GM12878 (cell line): ENCODE results near the gene RBM10. TPM values are rescaled to one million over a fixed set of nuclear protein-coding genes. Genes with fewer than 3 reads are reported as not detected.

Source experiments
- ATAC-seq: fragments of 200-7000 bp; cut with Tn5 transposase; 3 replicates; pipeline ENCODE4 v1.9.1; 2020; ENCODE audit warnings: mild to moderate bottlenecking, moderate library complexity
- BruUV-seq: library from RNA; stranded (reverse); fragments of 400-500 nt; replicated peaks from 2 replicates; lab custom pipeline; 2021; lab: Mats Ljungman, UMichigan
- CTCF ChIA-PET: fragments of 300-600 bp; sonication (Branson Sonifier 250); formaldehyde crosslinking; extraction: SDS; loops from one replicate; lab custom pipeline; 2021; ENCODE audit warnings: inconsistent platforms; lab: Yijun Ruan, JAX
- POLR2A ChIA-PET: fragments of 350-600 bp; formaldehyde crosslinking; extraction: SDS; loops from one replicate; lab custom pipeline; 2021; ENCODE audit warnings: inconsistent platforms; lab: Charles Lee
- RAD21 ChIA-PET: fragments of 300-600 bp; sonication (Branson Sonifier 250); formaldehyde crosslinking; loops from one replicate; lab custom pipeline; 2023; ENCODE audit warnings: antibody characterized with exemption; ENCODE audit not compliant: unreplicated experiment; lab: Charles Lee
- SMC1A ChIA-PET: fragments of 300-600 bp; sonication (Branson Sonifier 250); formaldehyde crosslinking; loops from one replicate; lab custom pipeline; 2023; ENCODE audit not compliant: unreplicated experiment, uncharacterized antibody; lab: Charles Lee
- DNase-seq: peaks from one replicate; pipeline ENCODE4 v3.0.0-alpha.2; 2011; ENCODE audit warnings: low read depth, low spot score
- FAIRE-seq: peaks from 3 replicates; lab custom pipeline; 2011; peaks lifted over from hg19 to GRCh38; lab: Jason Lieb, UNC
- H2AFZ ChIP-seq: 2 replicates; pipeline ENCODE4 v1.6.0; 2011; ENCODE audit warnings: low read depth, low read length, control low read depth; ENCODE audit not compliant: control insufficient read depth
- H3K27ac ChIP-seq: 2 replicates; pipeline ENCODE4 v1.5.1; 2011; ENCODE audit warnings: control low read depth; ENCODE audit not compliant: control insufficient read depth, insufficient read depth
- H3K27me3 ChIP-seq, 2 experiments: replicated peaks in 1 of 2; 2 replicates each; pipeline versions ENCODE4 v1.6.0 to v1.6.1; 2011; ENCODE audit warnings: low read length in 1 of 2; ENCODE audit not compliant: control insufficient read depth in 2 of 2, insufficient read depth in 2 of 2
- H3K36me3 ChIP-seq, 2 experiments: 2 replicates each; pipeline ENCODE4 v1.5.1; 2011; ENCODE audit warnings: low read length in 1 of 2; ENCODE audit not compliant: control insufficient read depth in 2 of 2, insufficient read depth in 2 of 2
- H3K4me1 ChIP-seq: 2 replicates; pipeline ENCODE4 v1.6.1; 2011; ENCODE audit warnings: mild to moderate bottlenecking, low read length, moderate library complexity, mixed read lengths; ENCODE audit not compliant: control insufficient read depth, insufficient read depth
- H3K4me2 ChIP-seq: 2 replicates; pipeline ENCODE4 v1.6.0; 2011; ENCODE audit warnings: control low read depth; ENCODE audit not compliant: control insufficient read depth, insufficient read depth
- H3K4me3 ChIP-seq: fragments of 200-600 bp; sonication (generic); 2 replicates; pipeline ENCODE4 v1.5.1; 2016
- H3K79me2 ChIP-seq: 2 replicates; pipeline ENCODE4 v1.6.0; 2011; ENCODE audit warnings: low read length; ENCODE audit not compliant: control insufficient read depth, insufficient read depth
- H3K9ac ChIP-seq: 2 replicates; pipeline ENCODE4 v1.8.0; 2011; ENCODE audit warnings: low read length, control low read depth, mixed read lengths; ENCODE audit not compliant: control insufficient read depth, insufficient read depth
- H3K9me3 ChIP-seq: replicated peaks from 3 replicates; pipeline ENCODE4 v1.5.1; 2011; ENCODE audit warnings: mild to moderate bottlenecking, low read length; ENCODE audit not compliant: control insufficient read depth, insufficient read depth
- H4K20me1 ChIP-seq: 2 replicates; pipeline ENCODE4 v1.6.0; 2011; ENCODE audit not compliant: control insufficient read depth, insufficient read depth
- CEBPZ ChIP-seq: fragments of 150-350 bp; IDR thresholded peaks from 2 replicates; pipeline ENCODE4 v1.6.1; 2016; ENCODE audit warnings: low read depth, low read length
- GABPA ChIP-seq: IDR thresholded peaks from 2 replicates; pipeline ENCODE4 v1.6.1; 2014; ENCODE audit warnings: antibody characterized with exemption, low read depth, mild to moderate bottlenecking, inconsistent platforms
- GATAD2B ChIP-seq: fragments of 450-650 bp; conservative IDR thresholded peaks from 2 replicates; pipeline ENCODE4 v1.6.1; 2017; ENCODE audit warnings: low read depth, mild to moderate bottlenecking, moderate library complexity
- MEF2B ChIP-seq: fragments of 450-650 bp; IDR thresholded peaks from 2 replicates; pipeline ENCODE4 v1.6.1; 2018; ENCODE audit warnings: mild to moderate bottlenecking, moderate library complexity; ENCODE audit not compliant: partially characterized antibody, poor library complexity, severe bottlenecking
- NKRF ChIP-seq: fragments of 450-650 bp; conservative IDR thresholded peaks from 2 replicates; pipeline ENCODE4 v1.6.1; 2017; ENCODE audit warnings: mild to moderate bottlenecking, moderate library complexity
- PKNOX1 ChIP-seq: fragments of 450-650 bp; IDR thresholded peaks from 2 replicates; pipeline ENCODE4 v1.6.1; 2016; ENCODE audit warnings: mild to moderate bottlenecking
- SREBF1 ChIP-seq: IDR thresholded peaks from 2 replicates; pipeline ENCODE4 v1.6.1; 2012; ENCODE audit warnings: mild to moderate bottlenecking, low read length
- TARDBP ChIP-seq: IDR thresholded peaks from 2 replicates; pipeline ENCODE4 v1.6.1; 2016; ENCODE audit warnings: borderline replicate concordance
- ZBTB40 ChIP-seq: fragments of 450-650 bp; IDR thresholded peaks from 2 replicates; pipeline ENCODE4 v1.6.1; 2016; ENCODE audit warnings: mild to moderate bottlenecking, moderate library complexity, borderline replicate concordance
- ZNF622 ChIP-seq: fragments of 450-650 bp; IDR thresholded peaks from 2 replicates; pipeline ENCODE4 v1.6.1; 2017; ENCODE audit warnings: mild to moderate bottlenecking, inconsistent platforms
- WGBS: methylation state at CpG from one replicate; pipeline ENCODE4 v1.1.6; 2016; ENCODE audit warnings: low lambda C conversion rate; ENCODE audit not compliant: insufficient replicate concordance, insufficient coverage; ENCODE audit errors: missing lambda C conversion rate; 5-methylcytosine and 5-hydroxymethylcytosine counted together
- in situ Hi-C: fragments of 300-500 bp; cut with MboI; formaldehyde crosslinking; loops from 9 replicates; pipeline ENCODE4 v1.14.3; 2018; ENCODE audit warnings: mixed read lengths
- intact Hi-C: fragments of 100-400 bp; cut with micrococcal nuclease; formaldehyde crosslinking; loops from one replicate; pipeline ENCODE4 v1.14.2; 2022; ENCODE audit not compliant: unreplicated experiment
- polyA plus RNA-seq, 11 experiments: library from polyadenylated mRNA; depleted of rRNA in 4 of 11; unstranded in 6 of 11; stranded (reverse) in 5 of 11; fragments of >200 nt; fragmentation: Nextera tagmentation in 4 of 11; fragmentation: Illumina TruSeq in 1 of 11; extraction: Ambion mirVana in 4 of 11; extraction: Trizol in 1 of 11; gene quantifications; 1 replicate in 1 of 11; 2 replicates in 10 of 11; pipeline versions ENCODE4 v1.2.1 to v1.2.3, GENCODE V29; 2011 to 2016; ENCODE audit warnings: inconsistent platforms in 2 of 11, missing spikeins in 2 of 11, low read depth in 1 of 11
- total RNA-seq, 4 experiments: library from RNA; depleted of rRNA in 3 of 4; stranded (reverse); fragments of >200 nt in 3 of 4; fragmentation: Illumina TruSeq in 1 of 4; extraction: Trizol in 1 of 4; gene quantifications; 2 replicates each; pipeline versions ENCODE4 v1.2.1 to v1.2.3, GENCODE V29; 2013 to 2021

Gene RBM10
- total and polyA plus RNA-seq, 10 of the 15 experiments (the other 5 are each of a cell fraction or from before 2014, with no cell fraction given), result 1.4 to 60.0 (median 29.8) TPM

- TF ChIP-seq TARDBP, result no peak
- TF ChIP-seq, all 136 proteins: peak for 0
Measured at GRCh38 chrX:47198687-47199080, 53.7 kb downstream of the RBM10 start (continued).

- no peaks in the 10 kb centered on the region for H3K27me3 ChIP-seq
- SMC1A ChIA-PET, result no interaction called here
- RAD21 ChIA-PET, result no interaction called here
- FAIRE-seq (no peak), DNase-seq (no peak), ATAC-seq (no peak)
- peaks cover 38% of the 10 kb centered on the region for H3K79me2 ChIP-seq
- no peak for TF ChIP-seq ZNF622
- TF ChIP-seq ZBTB40, result no peak
- no peak for TF ChIP-seq GATAD2B
- no peak for TF ChIP-seq CEBPZ
- no peak for TF ChIP-seq GABPA
- TF ChIP-seq SREBF1, result no peak
- TF ChIP-seq MEF2B, result no peak
- TF ChIP-seq PKNOX1, result no peak
- no peak for TF ChIP-seq NKRF
- 95% methylated on average over 10 of the region's 10 CpGs for WGBS
- CTCF ChIA-PET, result no interaction called here
- intact Hi-C loops (no loop called here), in situ Hi-C loops (loop anchor here (5.0 to 10.0 kb wide), 2 partner anchors 323 to 456 kb away; partner anchors contain the start of genes ELK1 and UXT)
- POLR2A ChIA-PET, result no interaction called here
- H3K9me3 ChIP-seq, result no peaks in the 10 kb centered on the region
- no peak overlapping the region for H3K4me3 ChIP-seq
- no peak overlapping the region for H3K4me2 ChIP-seq
- H3K27ac ChIP-seq, result no peak overlapping the region
- H4K20me1 ChIP-seq, result peaks cover 9% of the 10 kb centered on the region; the same call in 1 of the 2 replicates
- no peak overlapping the region for H3K9ac ChIP-seq
- peaks cover 40 to 42% of the 10 kb centered on the region in 2 experiments for H3K36me3 ChIP-seq
- no TSS peak for BruUV-seq
- H2AFZ ChIP-seq, result no peak overlapping the region
- H3K4me1 ChIP-seq, result peaks cover 13% of the 10 kb centered on the region
Measured at GRCh38 chrX:47199286-47199685, 54.3 kb downstream of the RBM10 start.
